ENCODE measurements around the gene FCER1A.

GRCh38 chr1:159300146-159300545 is 2.0 kb upstream of the FCER1A start:
- no peak for TF ChIP-seq CTCF (conservative IDR thresholded peaks at IDR 0.05; ENCODE audit: low read length)
- no peak for TF ChIP-seq EZH2phosphoT487 (IDR thresholded peaks at IDR 0.05; ENCODE audit: borderline replicate concordance, low read depth, low read length)

Measured in OCI-LY7 (cell line).